ENCODE data around the gene ASAP3. TPM values are rescaled to one million over a fixed set of nuclear protein-coding genes. Genes with fewer than 3 reads are reported as not detected.
"Not testable (repeated sequence)": the region's sequence is repeated elsewhere in the genome, so short reads cannot be mapped to it uniquely, and the experiment has no call there.

ASAP3 gene
- total RNA-seq, 1 donor from 2014 or later: 11.5 TPM

DNA sequence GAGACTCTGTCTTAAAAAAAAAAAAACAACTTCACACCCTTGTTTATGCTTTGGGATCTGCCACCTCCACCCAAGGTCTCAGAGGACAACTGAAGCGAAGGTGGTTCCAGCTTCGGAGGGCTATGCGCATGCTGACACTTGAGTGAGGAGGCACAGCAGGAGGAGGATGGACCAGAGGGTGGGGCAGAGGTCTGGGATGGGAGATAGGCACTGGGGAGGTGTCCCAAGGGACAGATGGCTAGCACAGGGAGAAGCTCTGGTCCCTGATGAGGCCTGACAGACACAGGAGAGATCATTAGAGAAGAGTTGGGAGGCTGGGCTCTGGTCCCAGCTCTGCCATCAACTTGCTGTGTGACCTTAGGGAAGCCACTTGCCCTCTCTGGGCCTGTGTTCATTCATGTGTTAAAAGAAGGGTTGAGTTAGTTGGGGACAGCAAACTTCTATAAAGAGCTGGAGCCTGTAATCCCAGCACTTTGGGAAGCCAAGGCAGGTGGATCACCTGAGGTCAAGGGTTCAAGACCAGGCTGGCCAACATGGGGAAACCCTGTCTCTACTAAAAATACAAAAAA lies 30.2 kb upstream of the ASAP3 start:
- H3K4me3 ChIP-seq (ENCODE audit: low read depth, low read length): no peak overlapping the region
- TF ChIP-seq, protein P1, sequence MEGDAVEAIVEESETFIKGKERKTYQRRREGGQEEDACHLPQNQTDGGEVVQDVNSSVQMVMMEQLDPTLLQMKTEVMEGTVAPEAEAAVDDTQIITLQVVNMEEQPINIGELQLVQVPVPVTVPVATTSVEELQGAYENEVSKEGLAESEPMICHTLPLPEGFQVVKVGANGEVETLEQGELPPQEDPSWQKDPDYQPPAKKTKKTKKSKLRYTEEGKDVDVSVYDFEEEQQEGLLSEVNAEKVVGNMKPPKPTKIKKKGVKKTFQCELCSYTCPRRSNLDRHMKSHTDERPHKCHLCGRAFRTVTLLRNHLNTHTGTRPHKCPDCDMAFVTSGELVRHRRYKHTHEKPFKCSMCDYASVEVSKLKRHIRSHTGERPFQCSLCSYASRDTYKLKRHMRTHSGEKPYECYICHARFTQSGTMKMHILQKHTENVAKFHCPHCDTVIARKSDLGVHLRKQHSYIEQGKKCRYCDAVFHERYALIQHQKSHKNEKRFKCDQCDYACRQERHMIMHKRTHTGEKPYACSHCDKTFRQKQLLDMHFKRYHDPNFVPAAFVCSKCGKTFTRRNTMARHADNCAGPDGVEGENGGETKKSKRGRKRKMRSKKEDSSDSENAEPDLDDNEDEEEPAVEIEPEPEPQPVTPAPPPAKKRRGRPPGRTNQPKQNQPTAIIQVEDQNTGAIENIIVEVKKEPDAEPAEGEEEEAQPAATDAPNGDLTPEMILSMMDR (conservative IDR thresholded peaks at IDR 0.05; ENCODE audit: low read depth, low read length): no peak
- no peak for DNase-seq (ENCODE audit: low read depth)

GRCh38 chr1:23509896-23510295 lies 25.9 kb upstream of the ASAP3 start:
- DNase-seq (ENCODE audit: low read depth): no peak
- H3K4me3 ChIP-seq (ENCODE audit: low read depth, low read length): no peak overlapping the region
- TF ChIP-seq, protein P1 (conservative IDR thresholded peaks at IDR 0.05; ENCODE audit: low read depth, low read length): no peak

DNA sequence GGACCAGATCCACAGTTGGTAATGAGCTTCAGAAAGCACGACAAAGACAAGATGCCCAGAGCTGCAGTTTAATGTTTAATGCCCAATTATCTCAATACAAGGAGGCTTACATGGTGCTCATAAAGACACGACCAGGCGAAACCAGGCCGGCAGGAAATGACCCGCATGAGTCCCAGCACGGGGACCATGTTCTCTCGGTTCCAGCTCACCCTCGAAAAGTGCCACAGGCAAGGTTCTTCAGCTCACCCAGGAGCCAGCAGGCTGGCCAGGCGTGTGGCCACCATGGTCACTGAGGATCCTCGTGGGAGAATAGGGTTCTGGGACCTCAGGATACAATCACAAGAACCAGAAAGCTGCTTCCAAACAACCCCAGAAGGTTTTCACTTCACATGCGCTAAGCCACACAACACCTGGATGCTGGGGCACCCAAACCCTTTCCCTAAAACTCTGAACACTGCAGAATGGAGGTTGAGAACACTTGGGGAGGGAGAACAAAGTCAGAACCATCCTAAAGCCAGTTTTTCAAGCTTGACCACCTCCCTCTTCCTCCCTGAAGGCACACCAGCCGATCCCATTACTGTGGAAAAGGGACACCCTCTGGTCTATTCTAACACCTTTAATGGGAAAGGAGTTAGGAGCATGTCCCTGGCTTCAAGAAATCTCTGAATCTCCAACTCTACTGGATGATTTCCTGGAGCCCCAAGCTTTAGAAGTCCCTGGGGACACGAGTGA lies 22.6 kb upstream of the ASAP3 start:
- no peak for DNase-seq (ENCODE audit: low read depth)
- no peak overlapping the region for H3K4me3 ChIP-seq (ENCODE audit: low read depth, low read length)
- TF ChIP-seq, protein P1 (conservative IDR thresholded peaks at IDR 0.05; ENCODE audit: low read depth, low read length): no peak

- H3K4me3 ChIP-seq (ENCODE audit: low read depth, low read length): no peak overlapping the region
- TF ChIP-seq, protein P1 (conservative IDR thresholded peaks at IDR 0.05; ENCODE audit: low read depth, low read length): no peak
- no peak for DNase-seq (ENCODE audit: low read depth)
These were observed 21.9 kb upstream of the ASAP3 start for GRCh38 chr1:23505851-23506250.

DNA sequence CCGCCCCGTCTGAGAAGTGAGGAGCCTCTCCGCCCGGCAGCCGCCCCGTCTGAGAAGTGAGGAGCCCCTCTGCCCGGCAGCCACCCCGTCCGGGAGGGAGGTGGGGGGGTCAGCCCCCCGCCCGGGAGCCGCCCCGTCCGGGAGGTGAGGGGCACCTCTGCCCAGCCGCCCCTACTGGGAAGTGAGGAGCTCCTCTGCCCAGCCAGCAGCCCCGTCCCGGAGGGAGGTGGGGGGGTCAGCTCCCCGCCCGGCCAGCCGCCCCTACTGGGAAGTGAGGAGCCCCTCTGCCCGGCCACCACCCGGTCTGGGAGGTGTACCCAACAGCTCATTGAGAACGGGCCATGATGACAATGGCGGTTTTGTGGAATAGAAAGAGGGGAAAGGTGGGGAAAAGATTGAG lies 20.2 kb upstream of the ASAP3 start:
- H3K4me3 ChIP-seq (ENCODE audit: low read depth, low read length); DNase-seq (ENCODE audit: low read depth): not testable (repeated sequence)

DNA sequence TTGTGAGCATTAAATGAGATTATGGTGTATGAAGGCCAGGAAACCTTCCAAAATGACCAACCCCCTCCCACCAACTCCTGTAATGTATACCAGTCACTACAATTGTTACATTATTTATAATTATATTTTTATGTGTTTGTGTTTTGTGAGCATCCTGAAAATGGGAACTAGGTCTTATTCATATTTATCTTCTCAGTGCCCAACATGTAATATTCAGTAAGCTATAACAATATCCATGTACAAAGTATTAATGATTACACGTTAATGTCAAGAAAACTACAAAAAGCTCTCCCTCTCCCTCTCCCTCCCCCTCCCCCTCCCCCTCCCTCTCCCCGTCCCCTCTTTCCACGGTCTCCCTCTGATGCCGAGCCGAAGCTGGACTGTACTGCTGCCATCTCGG lies 19.0 kb upstream of the ASAP3 start:
- DNase-seq (ENCODE audit: low read depth): no peak
- TF ChIP-seq, protein P1 (conservative IDR thresholded peaks at IDR 0.05; ENCODE audit: low read depth, low read length): no peak
- H3K4me3 ChIP-seq (ENCODE audit: low read depth, low read length): no peak overlapping the region

DNA sequence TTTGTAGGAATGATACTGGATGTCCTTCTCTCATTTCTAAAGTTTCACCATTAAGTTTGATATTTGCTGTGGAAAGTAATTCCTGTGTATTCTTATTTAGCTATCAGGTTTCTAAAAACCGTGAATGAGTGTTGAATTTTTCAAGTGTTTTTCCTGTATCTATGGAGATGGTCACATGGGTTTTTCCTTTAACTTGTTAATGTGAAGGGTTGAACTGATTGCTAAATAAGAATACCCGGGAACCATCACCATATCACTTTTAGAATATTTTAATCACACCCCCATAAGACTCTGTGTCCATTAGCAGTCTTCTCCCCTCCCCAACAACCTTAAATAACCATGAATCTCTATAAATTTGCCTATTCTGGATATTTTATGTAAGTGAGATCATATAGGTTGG lies 16.5 kb upstream of the ASAP3 start:
- DNase-seq (ENCODE audit: low read depth): no peak
- no peak overlapping the region for H3K4me3 ChIP-seq (ENCODE audit: low read depth, low read length)
- TF ChIP-seq, protein P1 (conservative IDR thresholded peaks at IDR 0.05; ENCODE audit: low read depth, low read length): no peak

All from epithelial cell of proximal tubule (primary cell).